Small intestine (tissue), 7 donors: Measurements from ENCODE around the gene SLC25A11. TPM values are rescaled to one million over a fixed set of nuclear protein-coding genes. Genes with fewer than 3 reads are reported as not detected.

Experiments used
- DNase-seq, 2 donors: peaks; one replicate each; pipeline versions ENCODE4 v3.0.0 to v3.0.0-alpha.2; 2013
- FAIRE-seq: peaks from 2 replicates; lab custom pipeline; 2012; peaks lifted over from hg19 to GRCh38; lab: Jason Lieb, UNC
- H3K27ac ChIP-seq, 3 donors: one replicate each; pipeline ENCODE4 v1.5.1; 2013; ENCODE audit warnings: low read length in 2 of 3, mild to moderate bottlenecking in 2 of 3, control low read depth in 1 of 3, inconsistent platforms in 1 of 3, low read depth in 1 of 3, moderate library complexity in 1 of 3
- H3K27me3 ChIP-seq, 3 donors: one replicate each; pipeline ENCODE4 v1.6.1; 2013; ENCODE audit warnings: low read length in 3 of 3, inconsistent platforms in 1 of 3; ENCODE audit not compliant: control insufficient read depth in 3 of 3, insufficient read depth in 3 of 3
- H3K36me3 ChIP-seq, 3 donors: one replicate each; pipeline ENCODE4 v1.6.1; 2013; ENCODE audit warnings: low read length in 3 of 3, inconsistent platforms in 1 of 3, low read depth in 1 of 3, mild to moderate bottlenecking in 1 of 3, moderate library complexity in 1 of 3; ENCODE audit not compliant: control insufficient read depth in 3 of 3, insufficient read depth in 2 of 3
- H3K4me1 ChIP-seq, 3 donors: one replicate each; pipeline ENCODE4 v1.6.1; 2013; ENCODE audit warnings: low read length in 2 of 3, inconsistent platforms in 1 of 3, low read depth in 1 of 3, mild to moderate bottlenecking in 1 of 3, moderate library complexity in 1 of 3; ENCODE audit not compliant: control insufficient read depth in 3 of 3, insufficient read depth in 2 of 3
- H3K4me3 ChIP-seq, 3 donors: one replicate each; pipeline ENCODE4 v1.5.1; 2013; ENCODE audit warnings: low read length in 3 of 3, control low read depth in 1 of 3, inconsistent platforms in 1 of 3, low read depth in 1 of 3, mild to moderate bottlenecking in 1 of 3, moderate library complexity in 1 of 3
- H3K9me3 ChIP-seq, 2 donors: one replicate each; pipeline ENCODE4 v1.6.1; 2013; ENCODE audit warnings: low read depth in 1 of 2, low read length in 1 of 2; ENCODE audit not compliant: control insufficient read depth in 2 of 2, insufficient read depth in 1 of 2
- WGBS, 3 donors: extraction: QIAGEN DNeasy Blood & Tissue Kit; methylation state at CpG; one replicate each; pipeline ENCODE4 v1.1.7; 2013; 5-methylcytosine and 5-hydroxymethylcytosine counted together
- polyA plus RNA-seq, 4 donors: library from polyadenylated mRNA; stranded (reverse) in 3 of 4; unstranded in 1 of 4; fragments of 200-250 nt in 3 of 4; fragments of 120-200 nt in 1 of 4; gene quantifications; one replicate each; pipeline versions ENCODE4 v1.2.1 to v1.2.3, GENCODE V29; 2013
- donor health status: healthy with polysubstance abuse.
- donor health status: control.
- donor health status: control.
- donor health status: Bipolar disorder and iron deficiency.
- donor health status: healthy.

SLC25A11 gene
- polyA plus RNA-seq, 4 donors = 46.1 to 79.2 (median 60.8) TPM

- WGBS, 3 donors = 17 to 29% (median 18%) methylated on average over 7 of the region's 7 CpGs
- peak overlapping the region in 1 of 3 donors; percentile 87 for H3K4me3 ChIP-seq
- peak overlapping the region; percentile 37 to 86 (median 86) for H3K27ac ChIP-seq
- FAIRE-seq (no peak), DNase-seq (peak; percentile 71 to 92)
- peaks cover 4 to 34% (median 17%) of the 10 kb centered on the region in 3 donors for H3K4me1 ChIP-seq
- H3K36me3 ChIP-seq = peaks cover 0 to 51% (median 24%) of the 10 kb centered on the region in 3 donors
- H3K9me3 ChIP-seq = no peaks in the 10 kb centered on the region
- H3K27me3 ChIP-seq = no peaks in the 10 kb centered on the region
These were observed 5.5 kb upstream of the SLC25A11 start for GRCh38 chr17:4945176-4945943.

- Histone ChIP-seq H3K27me3 (no peaks in the 10 kb centered on the region), H3K4me1 (peaks cover 4 to 31% (median 17%) of the 10 kb centered on the region in 3 donors), H3K27ac (peak overlapping the region; percentile 37 to 86 (median 86)), H3K4me3 (peak overlapping the region in 1 of 3 donors; percentile 5), H3K36me3 (peaks cover 0 to 51% (median 24%) of the 10 kb centered on the region in 3 donors), H3K9me3 (no peaks in the 10 kb centered on the region)
- DNase-seq (no peak), FAIRE-seq (no peak)
- WGBS, 3 donors = 43 to 58% (median 48%) methylated on average over 8 of the region's 8 CpGs
These were observed 4.8 kb upstream of the SLC25A11 start for GRCh38 chr17:4944554-4945175.

- Histone ChIP-seq H3K9me3 (no peaks in the 10 kb centered on the region), H3K27me3 (no peaks in the 10 kb centered on the region), H3K36me3 (peaks cover 0 to 51% (median 24%) of the 10 kb centered on the region in 3 donors), H3K4me3 (peak overlapping the region in 1 of 3 donors; percentile 5), H3K27ac (peak overlapping the region in 2 of 3 donors; percentile 86), H3K4me1 (peaks cover 4 to 31% (median 17%) of the 10 kb centered on the region in 3 donors)
- DNase-seq (peak in 1 of 2 donors; percentile 53), FAIRE-seq (no peak)
- WGBS, 3 donors = 25 to 70% (median 39%) methylated on average over 3 of the region's 3 CpGs
These were observed 4.3 kb upstream of the SLC25A11 start for GRCh38 chr17:4944163-4944553.

GRCh38 chr17:4942760-4943508 is 3.1 kb upstream of the SLC25A11 start:
- no peak for DNase-seq
- no peak overlapping the region for H3K4me3 ChIP-seq
- peaks cover 0 to 60% (median 24%) of the 10 kb centered on the region in 3 donors for H3K36me3 ChIP-seq
- H3K27ac ChIP-seq = peak overlapping the region in 2 of 3 donors; percentile 4 to 13
- H3K4me1 ChIP-seq = peaks cover 7 to 43% (median 17%) of the 10 kb centered on the region in 3 donors
- H3K9me3 ChIP-seq = no peaks in the 10 kb centered on the region
- no peaks in the 10 kb centered on the region for H3K27me3 ChIP-seq
- WGBS, 3 donors = 76 to 79% (median 79%) methylated on average over 13 of the region's 13 CpGs
- no peak for FAIRE-seq

GRCh38 chr17:4941319-4941610 is 1.4 kb upstream of the SLC25A11 start:
- Histone ChIP-seq H3K4me3 (peak overlapping the region; percentile 62 to 97 (median 62)), H3K27ac (peak overlapping the region; percentile 87 to 96 (median 93)), H3K9me3 (no peaks in the 10 kb centered on the region), H3K4me1 (peaks cover 7 to 38% (median 15%) of the 10 kb centered on the region in 3 donors), H3K36me3 (peaks cover 2 to 68% (median 26%) of the 10 kb centered on the region in 3 donors), H3K27me3 (no peaks in the 10 kb centered on the region)
- WGBS, 3 donors = 14 to 39% (median 18%) methylated on average over 4 of the region's 4 CpGs
- DNase-seq = no peak
- FAIRE-seq = no peak

GRCh38 chr17:4940555-4941318 is 891 bp upstream of the SLC25A11 start:
- FAIRE-seq (no peak), DNase-seq (peak in 1 of 2 donors; percentile 40)
- H3K9me3 ChIP-seq = no peaks in the 10 kb centered on the region
- H3K4me3 ChIP-seq = peak overlapping the region; percentile 62 to 97 (median 62)
- peak overlapping the region; percentile 87 to 96 (median 93) for H3K27ac ChIP-seq
- peaks cover 2 to 70% (median 22%) of the 10 kb centered on the region in 3 donors for H3K36me3 ChIP-seq
- WGBS, 3 donors = 0 to 1% (median 0%) methylated on average over 29 of the region's 29 CpGs
- no peaks in the 10 kb centered on the region for H3K27me3 ChIP-seq
- H3K4me1 ChIP-seq = peaks cover 7 to 33% (median 11%) of the 10 kb centered on the region in 3 donors

- Histone ChIP-seq H3K9me3 (no peaks in the 10 kb centered on the region), H3K4me1 (peaks cover 4 to 22% (median 9%) of the 10 kb centered on the region in 3 donors), H3K36me3 (peaks cover 2 to 65% (median 15%) of the 10 kb centered on the region in 3 donors), H3K27ac (peak overlapping the region; percentile 87 to 96 (median 93)), H3K4me3 (peak overlapping the region; percentile 64 to 97 (median 92)), H3K27me3 (no peaks in the 10 kb centered on the region)
- DNase-seq = no peak
- FAIRE-seq = no peak
- 0 to 1% (median 0%) methylated on average over 9 to 16 of the region's 16 CpGs for WGBS, 3 donors
These were observed 375 bp downstream of the SLC25A11 start for GRCh38 chr17:4939546-4939795.
